Endothelial cell of umbilical vein (primary cell): ENCODE data around the gene LPP. TPM values are rescaled to one million over a fixed set of nuclear protein-coding genes. Genes with fewer than 3 reads are reported as not detected.
A peak's percentile ranks its signal among the peaks of the same experiment; 100 is the strongest.

Source experiments
- BruUV-seq: library from RNA; stranded (reverse); fragments of 400-500 nt; replicated peaks from 2 replicates; lab custom pipeline; 2021; lab: Mats Ljungman, UMichigan
- CTCF ChIA-PET: fragments of 300-600, 350-600 bp; sonication (Branson Sonifier 250); formaldehyde crosslinking; loops from one replicate; lab custom pipeline; 2021; ENCODE audit warnings: antibody characterized with exemption, inconsistent platforms; lab: Charles Lee
- POLR2A ChIA-PET: fragments of 300-600, 350-600 bp; sonication (Branson Sonifier 250); formaldehyde crosslinking; loops from one replicate; lab custom pipeline; 2021; ENCODE audit warnings: antibody characterized with exemption, inconsistent platforms; lab: Charles Lee
- DNase-seq: peaks from one replicate; pipeline ENCODE4 v3.0.0-alpha.2; 2011; ENCODE audit warnings: low read depth, low spot score
- FAIRE-seq: peaks from 2 replicates; lab custom pipeline; 2011; peaks lifted over from hg19 to GRCh38; lab: Jason Lieb, UNC
- H2AFZ ChIP-seq: 2 replicates; pipeline ENCODE4 v1.6.0; 2012; ENCODE audit warnings: low read depth, low read length, control low read depth, inconsistent platforms
- H3K27ac ChIP-seq: 2 replicates; pipeline ENCODE4 v1.5.1; 2011; ENCODE audit warnings: low read depth, mild to moderate bottlenecking, control low read depth, low read length, moderate library complexity; ENCODE audit not compliant: insufficient read depth
- H3K27me3 ChIP-seq, 2 experiments: 2 replicates each; pipeline versions ENCODE4 v1.6.0 to v1.6.1; 2011; ENCODE audit warnings: low read length in 2 of 2, mixed read lengths in 1 of 2; ENCODE audit not compliant: control insufficient read depth in 2 of 2, insufficient read depth in 2 of 2
- H3K36me3 ChIP-seq, 2 experiments: 2 replicates in 1 of 2; 3 replicates in 1 of 2; pipeline ENCODE4 v1.5.1; 2011; ENCODE audit warnings: low read length in 2 of 2, mild to moderate bottlenecking in 1 of 2, moderate library complexity in 1 of 2; ENCODE audit not compliant: control insufficient read depth in 2 of 2, insufficient read depth in 2 of 2; ENCODE audit errors: extremely low read depth in 1 of 2
- H3K4me1 ChIP-seq: 3 replicates; pipeline ENCODE4 v1.5.1; 2011; ENCODE audit warnings: mild to moderate bottlenecking, low read length; ENCODE audit not compliant: control insufficient read depth, insufficient read depth; ENCODE audit errors: extremely low read depth
- H3K4me2 ChIP-seq: 2 replicates; pipeline ENCODE4 v1.6.1; 2011; ENCODE audit warnings: low read length, control low read depth, mixed read lengths; ENCODE audit not compliant: insufficient read depth
- H3K4me3 ChIP-seq, 3 experiments: fragments of 200-600 bp in 1 of 3; sonication (generic), shearing (Covaris generic) in 1 of 3; replicated peaks in 1 of 3; 2 replicates each; pipeline ENCODE4 v1.5.1; 2011 to 2016; ENCODE audit warnings: control low read depth in 3 of 3, low read length in 3 of 3, mild to moderate bottlenecking in 2 of 3, inconsistent platforms in 1 of 3, low read depth in 1 of 3, moderate library complexity in 1 of 3; ENCODE audit not compliant: insufficient read depth in 1 of 3
- H3K79me2 ChIP-seq: 2 replicates; pipeline ENCODE4 v1.6.0; 2012; ENCODE audit warnings: low read length, inconsistent platforms; ENCODE audit not compliant: control insufficient read depth, insufficient read depth
- H3K9ac ChIP-seq: replicated peaks from 2 replicates; pipeline ENCODE3; 2011; ENCODE audit warnings: low read length, control low read depth; ENCODE audit not compliant: insufficient read depth; ENCODE audit errors: extremely low read depth
- H3K9me1 ChIP-seq: replicated peaks from 3 replicates; pipeline ENCODE4 v1.6.0; 2011; ENCODE audit warnings: mild to moderate bottlenecking, low read length; ENCODE audit not compliant: control insufficient read depth, insufficient read depth; ENCODE audit errors: extremely low read depth
- H3K9me3 ChIP-seq: replicated peaks from 2 replicates; pipeline ENCODE4 v1.5.1; 2012; ENCODE audit warnings: low read length, inconsistent platforms; ENCODE audit not compliant: control insufficient read depth, insufficient read depth
- H4K20me1 ChIP-seq: replicated peaks from 2 replicates; pipeline ENCODE3; 2011; ENCODE audit warnings: mild to moderate bottlenecking, low read length; ENCODE audit not compliant: control insufficient read depth, insufficient read depth; ENCODE audit errors: extremely low read depth
- CTCF ChIP-seq, 2 donors: IDR thresholded peaks; 1 replicate in 1 of 2; 2 replicates in 1 of 2; pipeline ENCODE4 v1.5.1; 2011; ENCODE audit warnings: low read length in 2 of 2, mild to moderate bottlenecking in 2 of 2, moderate library complexity in 2 of 2, control low read depth in 1 of 2, inconsistent platforms in 1 of 2, low read depth in 1 of 2; ENCODE audit not compliant: insufficient read depth in 1 of 2; ENCODE audit errors: extremely low read depth in 1 of 2
- EZH2 ChIP-seq: IDR thresholded peaks from 2 replicates; pipeline ENCODE4 v1.6.1; 2012; ENCODE audit warnings: borderline replicate concordance, low read depth, mild to moderate bottlenecking, moderate library complexity, low read length, inconsistent platforms; ENCODE audit not compliant: severe bottlenecking
- FOS ChIP-seq: IDR thresholded peaks from 2 replicates; pipeline ENCODE4 v1.6.1; 2011; ENCODE audit warnings: mild to moderate bottlenecking, low read length, moderate library complexity, borderline replicate concordance; ENCODE audit not compliant: insufficient read depth
- GATA2 ChIP-seq: IDR thresholded peaks from 2 replicates; pipeline ENCODE4 v1.7.0; 2011; ENCODE audit warnings: low read depth, mild to moderate bottlenecking, moderate library complexity, mixed read lengths, low read length; ENCODE audit not compliant: insufficient read length, insufficient read depth
- JUN ChIP-seq: IDR thresholded peaks from 2 replicates; pipeline ENCODE4 v1.6.1; 2011; ENCODE audit warnings: borderline replicate concordance, low read depth; ENCODE audit not compliant: insufficient read length, insufficient read depth
- MAX ChIP-seq: IDR thresholded peaks from 2 replicates; pipeline ENCODE4 v1.6.1; 2011; ENCODE audit not compliant: insufficient read depth, insufficient read length
- MYC ChIP-seq: IDR thresholded peaks from one replicate; pipeline ENCODE4 v1.6.1; 2011; ENCODE audit warnings: mild to moderate bottlenecking, low read depth, low read length
- POLR2A ChIP-seq: IDR thresholded peaks from 2 replicates; pipeline ENCODE4 v1.6.1; 2012; ENCODE audit warnings: low read depth, mild to moderate bottlenecking, control low read depth, low read length
- POLR2AphosphoS5 ChIP-seq: IDR thresholded peaks from 2 replicates; pipeline ENCODE4 v1.6.1; 2012; ENCODE audit warnings: low read depth, mild to moderate bottlenecking, control low read depth, low read length, moderate library complexity; ENCODE audit not compliant: insufficient read depth
- dilution Hi-C: fragments of 300-500 bp; cut with MboI; formaldehyde crosslinking; loops from one replicate; pipeline ENCODE4 v1.15.0; 2019; ENCODE audit warnings: low sequenced_read_pairs; ENCODE audit not compliant: extremely low pct_ligation_motif_present
- intact Hi-C: fragments of 100-400 bp; cut with micrococcal nuclease; formaldehyde crosslinking; loops from one replicate; pipeline ENCODE4 v1.10.0; 2022
- polyA plus RNA-seq, 4 experiments: library from polyadenylated mRNA; depleted of rRNA in 3 of 4; stranded (reverse) in 3 of 4; unstranded in 1 of 4; fragments of >200 nt; gene quantifications; 2 replicates each; pipeline versions ENCODE4 v1.2.1 to v1.2.3, GENCODE V29; 2011 to 2012; ENCODE audit warnings: missing spikeins in 1 of 4
- total RNA-seq: library from RNA; stranded (reverse); gene quantifications from 2 replicates; pipeline ENCODE4 v1.2.3, GENCODE V29; 2021

Gene LPP
- total and polyA plus RNA-seq, 2 donors (not counting 3 experiments of a cell fraction or from before 2014, with no cell fraction given), result 16.9 to 153 TPM

DNA sequence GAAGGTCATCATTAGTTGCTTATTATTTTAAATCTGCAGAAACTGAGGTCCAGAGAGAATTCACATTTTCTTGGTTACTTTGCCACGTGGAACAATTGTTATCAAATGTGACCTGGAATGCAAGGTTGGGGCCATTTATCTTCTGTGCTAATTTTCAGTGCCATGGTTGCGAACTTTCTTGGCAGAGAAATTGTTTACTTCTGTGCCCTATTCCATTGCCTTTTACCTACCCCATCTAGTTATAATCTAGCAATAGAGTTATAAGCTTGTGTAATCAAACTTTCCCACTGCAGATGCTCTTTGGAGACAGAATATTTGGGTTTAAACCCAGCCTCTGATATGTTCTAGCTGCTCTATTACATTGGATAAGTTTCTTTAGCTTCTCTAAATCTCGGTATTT lies 242.9 kb downstream of the LPP start:
- Histone ChIP-seq H3K27me3 (no peaks in the 10 kb centered on the region), H3K4me2 (no peak overlapping the region), H3K79me2 (peaks cover under 1% of the 10 kb centered on the region), H3K9me3 (no peaks in the 10 kb centered on the region), H3K4me3 (no peak overlapping the region), H3K36me3 (peaks cover 0 to 2% of the 10 kb centered on the region in 2 experiments), H3K27ac (no peak overlapping the region), H3K9me1 (no peaks in the 10 kb centered on the region), H2AFZ (no peak overlapping the region), H4K20me1 (no peaks in the 10 kb centered on the region), H3K9ac (no peak overlapping the region), H3K4me1 (no peaks in the 10 kb centered on the region)
- BruUV-seq, result no TSS peak
- TF ChIP-seq POLR2A (no peak), EZH2 (no peak), JUN (no peak), POLR2AphosphoS5 (no peak), CTCF (IDR thresholded peaks at IDR 0.05; ENCODE audit: extremely low read depth in 1 of 2, insufficient read depth in 1 of 2, low read depth in 1 of 2, low read length in 2 of 2) (no peak), FOS (no peak), MYC (no peak), GATA2 (no peak), MAX (no peak)
- DNase-seq (peak; percentile 9), FAIRE-seq (no peak)
- intact Hi-C loops (no loop called here), dilution Hi-C loops (no loop called here)
- ChIA-PET POLR2A (no interaction called here), CTCF (no interaction called here)
